CD14-positive monocyte (primary cell): ENCODE results near the gene SRI. TPM values are rescaled to one million over a fixed set of nuclear protein-coding genes. Genes with fewer than 3 reads are reported as not detected.

Source experiments
- DNase-seq, 3 donors: peaks; one replicate each; pipeline ENCODE4 v3.0.0-alpha.2; 2011 to 2022
- H2AFZ ChIP-seq: 2 replicates; pipeline ENCODE4 v1.6.0; 2012; ENCODE audit warnings: mild to moderate bottlenecking, low read depth, low read length, inconsistent platforms; ENCODE audit not compliant: insufficient read depth, poor library complexity, severe bottlenecking
- H3K27ac ChIP-seq, 2 donors: 1 replicate in 1 of 2; 2 replicates in 1 of 2; pipeline ENCODE4 v1.5.1; 2012 to 2013; ENCODE audit warnings: low read length in 2 of 2, control low read depth in 1 of 2, inconsistent platforms in 1 of 2, low read depth in 1 of 2, mild to moderate bottlenecking in 1 of 2
- H3K27me3 ChIP-seq, 2 donors: one replicate each; pipeline versions ENCODE4 v1.6.0 to v1.6.1; 2011 to 2013; ENCODE audit warnings: low read length in 2 of 2; ENCODE audit not compliant: control insufficient read depth in 2 of 2, insufficient read depth in 2 of 2
- H3K36me3 ChIP-seq, 2 donors: replicated peaks in 1 of 2; 1 replicate in 1 of 2; 2 replicates in 1 of 2; pipeline versions ENCODE4 v1.5.1 to v1.6.1; 2012 to 2013; ENCODE audit warnings: low read length in 2 of 2, control low read depth in 1 of 2, inconsistent platforms in 1 of 2, mild to moderate bottlenecking in 1 of 2; ENCODE audit not compliant: insufficient read depth in 2 of 2, control insufficient read depth in 1 of 2
- H3K4me1 ChIP-seq, 2 donors: 1 replicate in 1 of 2; 2 replicates in 1 of 2; pipeline versions ENCODE4 v1.5.1 to v1.6.1; 2012 to 2013; ENCODE audit warnings: low read length in 2 of 2, control low read depth in 1 of 2, inconsistent platforms in 1 of 2, mild to moderate bottlenecking in 1 of 2, moderate library complexity in 1 of 2; ENCODE audit not compliant: insufficient read depth in 2 of 2, control insufficient read depth in 1 of 2
- H3K4me2 ChIP-seq: replicated peaks from 2 replicates; pipeline ENCODE3; 2012; ENCODE audit warnings: low read length, moderate library complexity, mild to moderate bottlenecking; ENCODE audit not compliant: poor library complexity, severe bottlenecking; ENCODE audit errors: extremely low read depth
- H3K4me3 ChIP-seq, 3 experiments: fragments of 200-600 bp in 1 of 3; sonication (generic) in 1 of 3; replicated peaks in 1 of 3; 1 replicate in 2 of 3; 2 replicates in 1 of 3; pipeline ENCODE4 v1.5.1; 2011 to 2013; ENCODE audit warnings: low read length in 3 of 3, mild to moderate bottlenecking in 3 of 3, control low read depth in 2 of 3, low read depth in 2 of 3, inconsistent platforms in 1 of 3, moderate library complexity in 1 of 3
- H3K79me2 ChIP-seq: 2 replicates; pipeline ENCODE4 v1.6.0; 2012; ENCODE audit warnings: mild to moderate bottlenecking, control low read depth, inconsistent platforms, low read length, moderate library complexity; ENCODE audit not compliant: insufficient read depth
- H3K9ac ChIP-seq: 2 replicates; pipeline ENCODE4 v1.6.0; 2017; ENCODE audit warnings: low read length, mild to moderate bottlenecking; ENCODE audit not compliant: insufficient read depth, poor library complexity, severe bottlenecking
- H3K9me3 ChIP-seq, 2 donors: replicated peaks in 1 of 2; 1 replicate in 1 of 2; 2 replicates in 1 of 2; pipeline versions ENCODE4 v1.5.1 to v1.6.1; 2012 to 2013; ENCODE audit warnings: low read length in 2 of 2, control low read depth in 1 of 2; ENCODE audit not compliant: control insufficient read depth in 1 of 2, insufficient read depth in 1 of 2
- H4K20me1 ChIP-seq: 2 replicates; pipeline ENCODE4 v1.6.0; 2012; ENCODE audit warnings: mild to moderate bottlenecking, low read length, control low read depth, moderate library complexity; ENCODE audit not compliant: insufficient read depth
- H3K27ac Mint-ChIP-seq, 7 donors: one replicate each; pipeline ENCODE4 v1.8.0; 2020; ENCODE audit warnings: mild to moderate bottlenecking in 7 of 7, mixed read lengths in 7 of 7, moderate library complexity in 6 of 7, inconsistent platforms in 2 of 7
- H3K27me3 Mint-ChIP-seq, 3 donors: one replicate each; pipeline ENCODE4 v1.8.0; 2021 to 2022; ENCODE audit warnings: low read depth in 3 of 3, mild to moderate bottlenecking in 3 of 3, mixed read lengths in 3 of 3, moderate library complexity in 3 of 3, inconsistent platforms in 1 of 3
- H3K36me3 Mint-ChIP-seq, 2 donors: one replicate each; pipeline ENCODE4 v1.8.0; 2020; ENCODE audit warnings: mixed read lengths in 2 of 2, inconsistent platforms in 1 of 2, mild to moderate bottlenecking in 1 of 2
- H3K4me1 Mint-ChIP-seq: one replicate; pipeline ENCODE4 v1.8.0; 2020; ENCODE audit warnings: mild to moderate bottlenecking, mixed read lengths
- H3K4me3 Mint-ChIP-seq, 2 donors: one replicate each; pipeline ENCODE4 v1.8.0; 2020; ENCODE audit warnings: mild to moderate bottlenecking in 2 of 2, mixed read lengths in 2 of 2, moderate library complexity in 1 of 2
- H3K9me3 Mint-ChIP-seq, 7 donors: one replicate each; pipeline ENCODE4 v1.8.0; 2020 to 2022; ENCODE audit warnings: mixed read lengths in 7 of 7, mild to moderate bottlenecking in 6 of 7, moderate library complexity in 6 of 7, inconsistent platforms in 2 of 7
- WGBS: methylation state at CpG from one replicate; pipeline ENCODE4 v1.1.5; 2013; ENCODE audit warnings: missing lambda C conversion rate; ENCODE audit not compliant: insufficient coverage; 5-methylcytosine and 5-hydroxymethylcytosine counted together
- intact Hi-C, 2 donors: fragments of 100-400 bp; cut with micrococcal nuclease; formaldehyde crosslinking; loops; one replicate each; pipeline versions ENCODE4 v1.15.0 to v1.15.1; 2023
- polyA plus RNA-seq, 3 donors: library from polyadenylated mRNA; depleted of rRNA in 1 of 3; unstranded in 2 of 3; stranded (reverse) in 1 of 3; fragments of 300-500 nt in 2 of 3; fragments of >200 nt in 1 of 3; fragmentation: Illumina TruSeq in 2 of 3; gene quantifications; 1 replicate in 2 of 3; 2 replicates in 1 of 3; pipeline ENCODE4 v1.2.3, GENCODE V29; 2012 to 2021
- TF ChIP-seq, protein P1 (sequence below): fragments of 200-600 bp; IDR thresholded peaks from one replicate; pipeline ENCODE4 v1.8.0; 2022; ENCODE audit warnings: antibody characterized with exemption, mild to moderate bottlenecking

The SRI gene
- polyA plus RNA-seq, 3 donors = 53.0 to 238 (median 216) TPM

GRCh38 chr7:88223265-88223664 lies 3.4 kb upstream of the SRI start:
- H3K9ac ChIP-seq = no peak overlapping the region
- H4K20me1 ChIP-seq = no peaks in the 10 kb centered on the region
- Mint-ChIP-seq H3K9me3 (no peaks in the 10 kb centered on the region), H3K36me3 (no peaks in the 10 kb centered on the region), H3K4me1 (peaks cover 47% of the 10 kb centered on the region), H3K27ac (no peak overlapping the region), H3K27me3 (peaks cover 0 to 1% (median 0%) of the 10 kb centered on the region in 3 donors), H3K4me3 (no peak overlapping the region)
- TF ChIP-seq, protein P1, sequence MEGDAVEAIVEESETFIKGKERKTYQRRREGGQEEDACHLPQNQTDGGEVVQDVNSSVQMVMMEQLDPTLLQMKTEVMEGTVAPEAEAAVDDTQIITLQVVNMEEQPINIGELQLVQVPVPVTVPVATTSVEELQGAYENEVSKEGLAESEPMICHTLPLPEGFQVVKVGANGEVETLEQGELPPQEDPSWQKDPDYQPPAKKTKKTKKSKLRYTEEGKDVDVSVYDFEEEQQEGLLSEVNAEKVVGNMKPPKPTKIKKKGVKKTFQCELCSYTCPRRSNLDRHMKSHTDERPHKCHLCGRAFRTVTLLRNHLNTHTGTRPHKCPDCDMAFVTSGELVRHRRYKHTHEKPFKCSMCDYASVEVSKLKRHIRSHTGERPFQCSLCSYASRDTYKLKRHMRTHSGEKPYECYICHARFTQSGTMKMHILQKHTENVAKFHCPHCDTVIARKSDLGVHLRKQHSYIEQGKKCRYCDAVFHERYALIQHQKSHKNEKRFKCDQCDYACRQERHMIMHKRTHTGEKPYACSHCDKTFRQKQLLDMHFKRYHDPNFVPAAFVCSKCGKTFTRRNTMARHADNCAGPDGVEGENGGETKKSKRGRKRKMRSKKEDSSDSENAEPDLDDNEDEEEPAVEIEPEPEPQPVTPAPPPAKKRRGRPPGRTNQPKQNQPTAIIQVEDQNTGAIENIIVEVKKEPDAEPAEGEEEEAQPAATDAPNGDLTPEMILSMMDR = no peak
- H3K4me2 ChIP-seq = no peak overlapping the region
- H3K27me3 ChIP-seq = no peaks in the 10 kb centered on the region
- no CpG with 5 or more reads among the region's 2 CpGs for WGBS
- peaks cover 15% of the 10 kb centered on the region for H3K79me2 ChIP-seq
- no peak for DNase-seq
- H3K4me3 ChIP-seq = no peak overlapping the region
- no peak overlapping the region for H2AFZ ChIP-seq
- H3K36me3 ChIP-seq = no peaks in the 10 kb centered on the region
- H3K9me3 ChIP-seq = no peaks in the 10 kb centered on the region
- intact Hi-C loops = loop anchor here in 1 of 2 donors (10.0 kb wide), 1 partner anchor 52 kb away; no protein-coding TSS in a partner anchor
- peaks cover 46 to 63% of the 10 kb centered on the region in 2 donors for H3K4me1 ChIP-seq
- no peak overlapping the region for H3K27ac ChIP-seq

DNA sequence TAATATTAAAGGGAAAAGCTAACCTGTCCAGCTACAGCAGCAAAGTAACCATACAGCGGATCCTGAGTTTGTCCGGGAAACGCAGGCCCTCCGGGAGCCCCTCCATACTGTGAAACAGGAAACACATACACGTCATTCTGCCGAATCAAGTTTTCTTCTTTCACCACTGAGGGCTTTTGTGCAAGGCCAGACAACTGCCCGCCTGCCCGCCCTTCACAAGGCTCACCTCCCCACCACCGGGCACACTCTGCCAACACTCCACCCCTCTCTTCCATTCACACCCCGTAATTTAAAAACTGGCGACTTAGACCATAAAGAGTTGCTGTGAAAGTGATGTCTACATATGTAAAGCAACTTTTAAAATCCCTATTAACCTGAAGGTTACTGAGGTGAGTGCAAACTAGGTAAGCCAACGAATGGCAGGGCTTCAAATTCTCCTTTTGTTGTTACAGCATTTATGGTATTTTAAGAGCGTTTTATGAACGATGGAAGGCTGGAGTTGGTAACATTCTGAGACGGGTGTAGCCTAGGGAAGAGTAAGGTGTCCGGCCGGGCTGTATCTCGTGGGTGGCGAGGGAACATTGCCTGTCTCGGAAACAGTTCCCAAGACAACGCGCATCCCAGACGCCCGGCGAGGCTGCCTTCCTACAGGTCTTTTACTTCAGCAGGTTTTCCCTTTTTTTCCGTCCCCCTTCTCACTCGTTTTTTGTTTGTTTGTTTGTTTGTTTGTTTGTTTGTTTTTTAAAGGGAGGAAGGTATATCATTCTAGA lies 817 bp downstream of the SRI start:
- H4K20me1 ChIP-seq = peaks cover 15% of the 10 kb centered on the region
- peaks cover 0 to 1% (median 0%) of the 10 kb centered on the region in 3 donors for H3K27me3 Mint-ChIP-seq
- H2AFZ ChIP-seq = peak overlapping the region; percentile 83
- H3K9me3 Mint-ChIP-seq = no peaks in the 10 kb centered on the region
- no peaks in the 10 kb centered on the region for H3K9me3 ChIP-seq
- peak overlapping the region; percentile 59 to 91 (median 86) for H3K4me3 ChIP-seq
- H3K79me2 ChIP-seq = peaks cover 42% of the 10 kb centered on the region
- peak overlapping the region; percentile 76 to 94 for H3K27ac ChIP-seq
- H3K27ac Mint-ChIP-seq = peak overlapping the region; percentile 77 to 97 (median 95)
- peaks cover 26 to 37% of the 10 kb centered on the region in 2 donors for H3K4me1 ChIP-seq
- WGBS = 0% methylated on average over 18 of the region's 27 CpGs
- intact Hi-C loops = no loop called here
- peak overlapping the region; percentile 92 to 98 for H3K4me3 Mint-ChIP-seq
- peak overlapping the region; percentile 93 for H3K4me2 ChIP-seq
- peaks cover 39% of the 10 kb centered on the region for H3K4me1 Mint-ChIP-seq
- no peaks in the 10 kb centered on the region for H3K27me3 ChIP-seq
- H3K9ac ChIP-seq = peak overlapping the region; percentile 82
- peaks cover 22 to 31% of the 10 kb centered on the region in 2 donors for H3K36me3 ChIP-seq
- peak; percentile 48 to 78 (median 66) for DNase-seq
- peaks cover 20 to 21% of the 10 kb centered on the region in 2 donors for H3K36me3 Mint-ChIP-seq
- TF ChIP-seq, protein P1 = no peak
